Loucy (cell line): ENCODE data around the gene FSTL4.

Source experiments
- H2AFZ ChIP-seq: fragments of 200-600 bp; sonication (generic); 2 replicates; pipeline ENCODE4 v1.6.0; 2016; ENCODE audit warnings: antibody characterized with exemption, mild to moderate bottlenecking, low read length, moderate library complexity
- H3F3A ChIP-seq: fragments of 200-600 bp; 2 replicates; pipeline ENCODE4 v1.6.0; 2016; ENCODE audit warnings: antibody characterized with exemption, low read depth, mild to moderate bottlenecking
- H3K27me3 ChIP-seq: fragments of 200-600 bp; sonication (generic); 2 replicates; pipeline ENCODE4 v1.6.1; 2014; ENCODE audit warnings: low read length, mild to moderate bottlenecking; ENCODE audit not compliant: insufficient read depth, poor library complexity, severe bottlenecking
- H3K36me3 ChIP-seq: fragments of 200-600 bp; sonication (generic); 2 replicates; pipeline ENCODE4 v1.6.1; 2016; ENCODE audit warnings: low read length; ENCODE audit not compliant: insufficient read depth
- H3K4me1 ChIP-seq: fragments of 200-600 bp; sonication (generic); 2 replicates; pipeline ENCODE4 v1.5.1; 2014; ENCODE audit warnings: low read length, mild to moderate bottlenecking; ENCODE audit not compliant: insufficient read depth, poor library complexity, severe bottlenecking
- H3K4me2 ChIP-seq: fragments of 200-600 bp; sonication (generic); 2 replicates; pipeline ENCODE4 v1.6.0; 2014; ENCODE audit warnings: antibody characterized with exemption, low read length, low read depth, mild to moderate bottlenecking; ENCODE audit not compliant: poor library complexity, severe bottlenecking
- H3K4me3 ChIP-seq: fragments of 200-600 bp; sonication (generic); 2 replicates; pipeline ENCODE4 v1.5.1; 2014; ENCODE audit warnings: low read length, mild to moderate bottlenecking, mixed read lengths; ENCODE audit not compliant: poor library complexity, severe bottlenecking
- H3K79me2 ChIP-seq: fragments of 200-600 bp; sonication (generic); 2 replicates; pipeline ENCODE4 v1.6.1; 2014; ENCODE audit warnings: low read length; ENCODE audit not compliant: insufficient read depth
- H3K9ac ChIP-seq: fragments of 200-600 bp; sonication (generic); 2 replicates; pipeline ENCODE4 v1.6.0; 2014; ENCODE audit warnings: mild to moderate bottlenecking, low read depth, low read length, moderate library complexity; ENCODE audit not compliant: poor library complexity, severe bottlenecking
- H3K9me2 ChIP-seq: fragments of 200-600 bp; sonication (generic); replicated peaks from 2 replicates; pipeline ENCODE4 v1.6.1; 2016; ENCODE audit warnings: low read depth, low read length, mixed read lengths
- H3K9me3 ChIP-seq: fragments of 200-600 bp; sonication (generic); 2 replicates; pipeline ENCODE4 v1.6.1; 2014; ENCODE audit warnings: mild to moderate bottlenecking, antibody characterized with exemption, low read length, low read depth; ENCODE audit not compliant: insufficient read depth
- H4K20me1 ChIP-seq: fragments of 200-600 bp; sonication (generic); 2 replicates; pipeline ENCODE4 v1.6.0; 2014; ENCODE audit warnings: antibody characterized with exemption, low read length, mild to moderate bottlenecking; ENCODE audit not compliant: insufficient read depth, poor library complexity, severe bottlenecking
- CTCF ChIP-seq: fragments of 200-600 bp; sonication (generic); conservative IDR thresholded peaks from 2 replicates; pipeline ENCODE4 v1.5.1; 2014; ENCODE audit warnings: mild to moderate bottlenecking, antibody characterized with exemption, low read length
- EZH2phosphoT487 ChIP-seq: fragments of 200-600 bp; IDR thresholded peaks from 2 replicates; pipeline ENCODE4 v1.6.1; 2018; ENCODE audit warnings: antibody characterized with exemption, mild to moderate bottlenecking, moderate library complexity, borderline replicate concordance

FSTL4 gene

GRCh38 chr5:133261993-133262392 lies 350.3 kb downstream of the FSTL4 start:
- TF ChIP-seq CTCF (no peak), EZH2phosphoT487 (no peak)
- H2AFZ ChIP-seq = no peak overlapping the region
- H3K4me1 ChIP-seq = peaks cover 26% of the 10 kb centered on the region
- H3K36me3 ChIP-seq = no peaks in the 10 kb centered on the region
- H3K9ac ChIP-seq = no peak overlapping the region
- H3F3A ChIP-seq = no peaks in the 10 kb centered on the region
- H3K9me2 ChIP-seq = no peaks in the 10 kb centered on the region
- no peaks in the 10 kb centered on the region for H3K9me3 ChIP-seq
- no peaks in the 10 kb centered on the region for H3K79me2 ChIP-seq
- H4K20me1 ChIP-seq = no peaks in the 10 kb centered on the region
- H3K4me2 ChIP-seq = no peak overlapping the region
- H3K27me3 ChIP-seq = no peaks in the 10 kb centered on the region
- H3K4me3 ChIP-seq = no peak overlapping the region

DNA sequence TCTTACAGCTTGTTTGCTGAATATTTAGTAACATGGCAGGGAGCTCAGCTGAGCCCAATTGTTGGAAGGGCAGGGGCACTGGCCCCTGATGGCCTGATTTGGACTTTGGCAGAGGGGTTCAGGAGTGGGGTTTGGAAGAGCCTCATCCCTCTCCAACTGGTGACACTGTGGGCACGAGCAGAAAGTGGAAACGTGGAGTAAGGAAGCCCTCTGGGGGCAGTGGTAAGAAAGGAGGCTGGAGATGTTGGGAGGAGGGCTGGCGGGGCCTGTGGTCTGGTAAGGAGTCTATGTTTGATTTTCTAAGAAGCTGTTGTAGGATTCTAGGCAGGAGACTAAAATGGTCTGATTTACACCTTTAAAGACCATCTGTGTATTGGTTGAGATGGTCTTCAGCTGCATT lies 351.6 kb downstream of the FSTL4 start:
- Histone ChIP-seq H3K4me3 (no peak overlapping the region), H3K9me2 (no peaks in the 10 kb centered on the region), H3F3A (no peaks in the 10 kb centered on the region), H3K4me2 (no peak overlapping the region), H2AFZ (no peak overlapping the region), H3K4me1 (peaks cover 28% of the 10 kb centered on the region), H4K20me1 (no peaks in the 10 kb centered on the region), H3K79me2 (no peaks in the 10 kb centered on the region), H3K9ac (peak overlapping the region; percentile 9), H3K27me3 (no peaks in the 10 kb centered on the region), H3K9me3 (no peaks in the 10 kb centered on the region), H3K36me3 (no peaks in the 10 kb centered on the region)
- TF ChIP-seq CTCF (no peak), EZH2phosphoT487 (no peak)

- Histone ChIP-seq H4K20me1 (no peaks in the 10 kb centered on the region), H3K79me2 (no peaks in the 10 kb centered on the region), H3K4me1 (peaks cover 28% of the 10 kb centered on the region), H3K4me3 (peak overlapping the region; percentile 58), H3F3A (no peaks in the 10 kb centered on the region), H3K9ac (peak overlapping the region; percentile 32), H3K36me3 (no peaks in the 10 kb centered on the region), H3K4me2 (peak overlapping the region; percentile 60), H3K9me2 (no peaks in the 10 kb centered on the region), H3K27me3 (no peaks in the 10 kb centered on the region), H2AFZ (0 out of 2 replicates have a peak overlapping the region, but pooled peaks have one; percentile 39), H3K9me3 (no peaks in the 10 kb centered on the region)
- TF ChIP-seq CTCF (no peak), EZH2phosphoT487 (no peak)
Measured at GRCh38 chr5:133259199-133259997, 352.9 kb downstream of the FSTL4 start.
